NCI-H82 treated with DMSO at 0.1 percent for 48 hours (cell line): Measurements from ENCODE around the gene KLF11.
A peak's percentile ranks its signal among the peaks of the same experiment; 100 is the strongest.
"Not testable (repeated sequence)": the region's sequence is repeated elsewhere in the genome, so short reads cannot be mapped to it uniquely, and the experiment has no call there.

Source experiments
- DNase-seq: peaks from one replicate; lab custom pipeline; 2025; ENCODE audit not compliant: unreplicated experiment; lab: John Stamatoyannopoulos, UW

KLF11 gene

DNA sequence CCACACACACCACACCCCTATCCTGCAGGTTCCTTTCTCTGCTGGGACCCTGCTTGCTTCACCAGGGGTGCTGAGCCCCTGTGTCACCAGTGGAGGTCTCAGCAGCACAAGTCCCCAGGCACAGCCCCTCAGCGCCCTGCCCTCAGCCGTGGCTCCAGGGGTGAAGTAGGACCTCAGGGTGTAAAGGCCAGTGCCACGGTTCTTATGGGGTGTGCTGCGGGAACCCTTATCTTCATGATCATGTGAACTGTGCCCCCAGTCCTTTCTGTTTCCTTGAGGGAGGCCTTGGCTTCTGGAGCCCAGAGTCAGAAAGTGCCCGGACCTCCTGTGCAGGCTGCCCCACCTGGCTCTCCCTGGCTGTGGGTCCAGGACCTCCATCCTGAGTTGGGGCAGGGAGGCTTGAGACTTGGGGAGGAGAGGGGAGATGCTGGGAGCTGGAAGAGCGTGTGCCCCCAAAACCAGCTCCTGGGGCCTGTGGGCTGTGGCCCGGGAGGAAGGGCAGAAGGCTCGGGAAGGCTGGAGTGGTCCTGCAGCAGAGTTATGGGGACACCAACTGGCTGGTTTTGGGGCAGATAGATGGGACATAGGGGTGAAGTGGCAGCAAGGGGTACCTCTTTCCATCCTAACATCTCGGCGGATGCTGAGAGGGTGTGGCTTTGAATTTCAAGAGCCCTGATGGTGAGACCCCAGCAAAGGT lies 20.2 kb upstream of the KLF11 start:
- DNase-seq = no peak

DNA sequence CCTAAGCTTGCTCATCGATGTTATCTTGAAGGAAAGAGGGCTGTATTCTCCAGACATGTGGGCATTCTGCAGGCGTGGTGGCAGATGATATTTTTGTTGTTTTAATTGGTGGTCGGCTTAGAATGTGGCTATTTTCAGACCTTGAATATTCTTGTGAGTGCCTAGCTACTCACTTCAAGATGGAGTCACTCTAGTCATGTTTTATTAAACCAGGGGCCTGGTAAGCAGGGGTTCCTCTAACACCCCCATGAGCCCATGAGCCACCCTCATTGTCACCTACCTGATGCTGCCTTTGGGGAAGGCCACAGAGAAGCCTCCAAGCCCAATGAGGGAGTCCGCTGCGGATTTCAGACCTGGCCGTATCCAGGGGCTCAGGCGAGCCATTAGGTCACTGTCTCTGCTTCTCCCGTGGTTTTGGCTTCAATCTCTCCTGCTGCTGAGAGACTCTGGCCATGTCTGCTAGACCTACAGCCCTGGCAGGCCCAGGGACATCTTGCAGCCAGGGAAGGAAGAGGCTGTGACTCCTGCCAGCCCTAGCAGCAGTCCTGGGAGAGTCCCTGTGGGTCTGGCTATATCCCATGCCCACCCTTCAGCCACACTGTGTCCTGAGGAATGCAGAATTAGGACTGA lies 16.3 kb upstream of the KLF11 start:
- DNase-seq = no peak

DNA sequence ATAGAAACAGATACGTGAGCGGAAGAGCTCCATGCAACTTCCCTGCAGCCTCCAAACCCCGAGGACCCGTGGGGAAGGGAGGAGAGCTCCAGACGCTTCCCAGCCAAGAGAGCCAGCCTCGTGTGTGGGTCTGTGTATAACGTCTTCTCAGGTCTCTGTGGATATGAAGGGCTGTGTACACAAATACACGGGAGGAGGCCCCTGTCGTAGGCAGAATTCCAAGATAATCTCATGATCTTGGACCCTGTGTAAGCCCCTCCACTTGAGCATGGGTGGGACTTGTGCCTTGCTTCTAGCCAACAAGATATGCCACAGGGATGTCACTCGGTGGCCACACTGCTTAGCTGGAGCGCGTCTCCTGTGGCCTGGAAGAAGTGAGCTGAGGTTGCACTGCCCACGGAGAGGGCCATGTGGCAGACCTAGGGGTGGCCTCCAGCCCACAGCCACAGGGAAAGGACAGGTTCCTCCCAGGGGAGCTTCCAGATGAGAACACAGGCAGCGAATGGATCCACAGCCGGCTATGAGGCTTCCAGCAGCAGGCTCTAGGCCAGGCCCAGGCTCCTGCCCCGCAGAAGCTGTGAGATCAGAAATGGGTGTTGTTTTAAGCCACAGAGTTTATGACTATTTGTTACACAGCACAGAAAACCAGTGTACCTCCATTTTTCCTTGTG lies 15.6 kb upstream of the KLF11 start:
- DNase-seq = no peak

GRCh38 chr2:10028407-10028987 lies 14.9 kb upstream of the KLF11 start:
- no peak for DNase-seq

DNA sequence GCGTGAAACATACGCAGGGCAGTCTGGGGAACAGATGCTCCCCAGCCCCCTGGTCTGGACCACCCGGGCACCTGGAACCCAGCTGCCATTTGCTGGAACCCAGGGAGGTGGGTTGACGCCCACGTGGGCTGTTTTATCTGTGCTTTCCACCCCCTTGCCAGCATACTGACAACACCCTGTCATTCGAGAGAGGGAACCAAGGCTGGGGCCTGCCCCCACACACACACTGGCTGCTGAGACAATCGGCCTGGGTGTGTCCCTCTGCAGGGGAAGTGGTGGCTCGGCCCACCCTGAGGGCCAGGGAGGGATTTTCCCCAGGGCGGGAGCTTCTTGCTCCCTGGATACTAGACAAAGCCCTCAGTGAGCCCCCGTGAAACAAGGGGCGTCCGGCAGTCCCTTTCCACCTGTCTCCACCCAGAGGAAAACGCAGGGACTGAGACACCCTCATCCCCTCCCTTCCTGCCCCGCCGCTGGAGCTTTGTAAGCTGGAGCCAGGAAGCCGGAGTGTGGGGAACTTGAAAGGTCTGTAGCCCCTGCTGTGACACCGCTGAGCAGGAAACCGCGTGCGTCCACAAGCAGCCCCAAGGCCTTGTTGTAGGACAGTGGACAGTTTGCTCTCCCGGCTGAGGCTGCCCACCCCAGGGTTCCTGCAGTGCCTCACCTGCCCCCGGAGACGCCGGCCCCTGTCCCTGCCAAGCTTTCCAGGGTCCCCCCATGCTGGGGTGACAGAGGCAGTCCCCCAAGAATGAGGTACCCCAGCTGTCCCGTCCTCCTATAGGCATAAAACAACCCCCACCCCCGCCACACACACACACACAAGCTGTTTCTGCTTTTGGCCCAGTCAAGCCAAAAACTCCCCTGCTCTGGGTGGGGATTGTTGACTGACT lies 14.1 kb upstream of the KLF11 start:
- no peak for DNase-seq

GRCh38 chr2:10029875-10030223 lies 13.5 kb upstream of the KLF11 start:
- DNase-seq = no peak

- peak; percentile 30 for DNase-seq
Observed at GRCh38 chr2:10030311-10030736, 13.0 kb upstream of the KLF11 start.

GRCh38 chr2:10030798-10031197 lies 12.6 kb upstream of the KLF11 start:
- not testable (repeated sequence) for DNase-seq

DNA sequence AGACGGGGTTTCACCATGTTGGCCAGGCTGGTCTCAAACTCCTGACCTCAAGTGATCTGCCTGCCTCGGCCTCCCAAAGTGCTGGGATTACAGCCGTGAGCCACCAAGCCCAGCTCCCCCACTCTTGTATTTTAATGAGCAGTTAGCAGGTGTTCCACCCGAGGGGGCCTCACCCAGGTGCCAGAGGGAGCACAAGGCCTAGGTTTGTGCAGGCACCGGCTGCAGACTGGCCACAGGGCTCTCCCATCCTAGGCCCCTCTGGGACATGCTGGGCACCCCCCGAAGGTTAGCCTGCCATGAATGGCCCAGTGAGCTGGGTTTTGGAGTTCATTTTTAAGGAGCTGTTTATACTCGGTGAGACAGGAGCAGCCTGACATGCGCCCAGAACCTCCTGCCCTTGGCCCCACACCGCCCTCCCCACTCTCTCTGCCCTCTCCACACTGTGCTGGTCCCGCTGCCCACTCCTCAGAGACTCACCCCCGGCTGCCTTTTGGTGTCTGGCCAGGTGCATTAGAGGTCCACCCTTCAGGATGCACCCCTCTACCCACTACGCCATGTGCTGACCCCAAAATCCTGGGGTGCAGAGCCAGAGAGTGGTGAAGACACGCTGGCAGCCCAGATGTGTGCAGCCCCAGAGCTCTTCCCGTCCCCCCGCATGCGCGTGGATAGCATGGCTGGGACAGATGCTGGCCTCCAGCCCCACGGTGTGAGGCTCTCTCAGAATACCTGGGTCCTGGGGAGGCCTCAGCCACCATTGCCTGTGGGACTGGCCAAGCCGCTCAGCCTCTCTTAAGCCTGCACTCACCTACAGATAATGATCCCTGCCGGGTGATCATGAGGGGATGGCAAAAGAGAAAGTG lies 11.2 kb upstream of the KLF11 start:
- DNase-seq = no peak

DNA sequence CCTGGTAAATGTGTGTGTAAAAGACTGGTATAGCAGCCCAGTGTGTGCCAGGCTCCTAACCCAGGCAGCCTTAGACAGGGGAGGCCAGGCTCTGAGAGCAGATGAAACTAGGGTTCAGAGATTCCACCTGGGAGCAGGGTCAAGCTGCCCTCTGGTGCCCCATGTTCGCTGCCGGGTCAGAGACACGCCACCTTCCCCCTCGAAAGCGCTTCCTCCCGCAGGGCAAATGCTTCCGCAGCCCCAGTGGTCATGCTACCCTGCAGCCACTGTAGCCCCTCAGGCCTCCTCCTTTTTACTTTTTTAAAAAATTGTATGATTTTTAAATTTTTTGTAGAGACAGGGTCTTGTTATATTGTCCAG lies 10.6 kb upstream of the KLF11 start:
- no peak for DNase-seq

DNA sequence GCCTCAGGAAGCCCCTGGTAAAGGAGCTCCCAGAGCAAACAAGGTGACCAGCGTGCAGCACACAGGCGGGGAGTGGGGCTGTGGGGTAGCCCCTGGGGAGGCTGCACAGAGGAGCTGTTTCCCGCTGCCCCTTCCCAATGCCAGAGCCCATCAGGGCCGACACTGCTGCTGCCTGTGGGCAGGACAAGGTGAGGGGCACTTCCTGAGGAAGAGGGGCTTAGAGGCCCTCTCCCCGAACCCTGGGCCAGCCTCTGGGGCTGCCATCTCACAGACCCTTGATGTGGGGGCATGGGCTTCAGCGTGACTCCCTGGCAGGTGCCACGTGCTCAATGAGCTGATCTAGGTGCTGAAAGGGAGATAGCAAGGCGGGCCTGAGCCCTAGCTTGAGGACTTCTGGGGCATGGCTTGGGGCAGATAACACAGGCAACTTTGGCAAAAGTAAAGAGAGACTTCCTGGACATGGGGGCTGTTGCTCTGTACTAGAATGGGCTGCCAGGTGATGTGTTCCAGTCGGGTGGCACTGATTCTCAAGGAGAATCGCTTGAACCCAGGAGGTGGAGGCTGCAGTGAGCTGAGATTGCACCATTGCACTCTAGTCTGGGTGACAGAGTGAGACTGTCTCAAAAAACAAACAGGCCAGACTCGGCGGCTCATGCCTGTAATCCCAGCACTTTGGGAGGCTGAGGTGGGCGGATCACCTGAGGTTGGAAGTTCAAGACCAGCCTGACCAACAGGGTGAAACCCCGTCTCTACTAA lies 9.9 kb upstream of the KLF11 start:
- DNase-seq = no peak

DNA sequence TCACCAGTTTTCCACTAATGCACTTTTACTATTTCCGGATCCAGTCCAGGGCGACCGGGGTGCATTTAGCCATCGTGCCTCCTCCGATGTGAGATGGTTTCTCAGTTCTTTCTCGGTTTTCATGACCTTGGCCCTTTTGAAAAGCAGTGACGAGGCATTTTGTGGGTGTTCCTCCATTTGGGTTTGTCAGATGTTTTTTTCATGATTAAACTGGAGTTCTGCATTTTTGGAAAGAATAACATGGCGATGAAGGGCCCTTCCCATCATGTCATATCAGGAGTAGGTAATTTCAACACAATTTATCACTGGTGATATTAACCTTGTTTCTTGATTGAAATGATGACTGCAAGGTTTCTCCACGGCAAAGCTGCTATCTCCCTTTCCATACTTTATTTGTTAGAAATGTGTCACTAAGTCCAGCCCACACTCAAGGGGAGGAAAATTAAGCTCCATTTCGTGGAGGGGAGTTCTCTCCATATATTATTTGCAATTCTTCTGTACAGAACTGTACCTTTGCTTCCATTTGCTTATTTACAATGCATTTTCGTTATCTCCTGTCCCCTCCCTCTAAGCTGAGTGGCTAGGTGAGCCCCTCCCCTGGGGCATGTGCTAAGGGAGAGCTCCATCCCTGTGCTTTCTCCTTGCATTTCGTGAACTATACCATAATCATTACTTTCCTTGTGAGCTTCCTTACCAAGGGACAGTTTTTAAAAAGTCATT lies 8.9 kb upstream of the KLF11 start:
- DNase-seq = no peak

- no peak for DNase-seq
Observed at GRCh38 chr2:10035053-10035422, 8.3 kb upstream of the KLF11 start.

- DNase-seq = no peak
Observed at GRCh38 chr2:10035633-10036032, 7.7 kb upstream of the KLF11 start.

DNA sequence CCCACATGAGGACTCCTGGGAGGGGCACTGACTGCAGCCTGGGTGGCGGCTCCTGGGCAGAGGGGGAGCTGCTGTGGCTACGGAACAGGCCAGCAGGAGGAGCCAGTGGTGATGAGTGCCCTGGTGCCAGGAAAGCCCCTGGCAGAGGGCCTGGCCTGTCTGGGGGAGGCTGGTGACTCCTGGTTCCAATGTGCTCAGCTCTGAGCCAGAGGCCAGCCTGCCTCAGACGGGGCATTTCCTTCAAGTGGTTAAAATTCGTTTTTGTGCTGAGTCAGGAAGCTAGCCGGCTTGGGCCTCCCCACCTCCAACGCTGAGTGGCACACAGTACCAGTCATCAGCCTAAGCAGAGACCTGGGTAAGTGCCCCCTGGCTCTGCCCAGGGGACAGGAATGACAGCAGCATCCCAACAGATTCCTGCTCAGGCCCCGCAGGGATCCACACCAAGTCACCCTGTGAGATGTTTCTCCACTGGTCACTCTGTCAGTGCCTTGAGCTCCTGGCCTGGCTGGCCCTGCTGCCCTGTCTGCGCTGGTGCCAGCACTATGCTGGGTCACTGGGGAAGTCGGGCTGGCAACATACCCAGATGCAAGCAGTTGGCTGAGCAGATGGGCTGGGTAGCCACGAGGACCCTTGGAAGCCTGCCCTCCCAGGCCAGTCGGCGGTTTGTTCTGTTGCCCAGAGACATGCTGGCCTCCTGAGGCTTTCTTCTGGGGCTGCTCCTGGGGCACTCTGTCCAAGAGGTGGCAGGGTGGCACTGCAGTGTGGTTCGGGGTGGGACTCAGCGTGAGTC lies 7.1 kb upstream of the KLF11 start:
- DNase-seq = no peak

- DNase-seq = no peak
Observed at GRCh38 chr2:10038123-10038522, 5.2 kb upstream of the KLF11 start.

- no peak for DNase-seq
Observed at GRCh38 chr2:10038716-10039115, 4.6 kb upstream of the KLF11 start.
